Sigmoid colon (tissue), 7 donors: ENCODE results near the gene CPNE9. TPM values are rescaled to one million over a fixed set of nuclear protein-coding genes. Genes with fewer than 3 reads are reported as not detected.

Source experiments
- DNase-seq: peaks from one replicate; pipeline ENCODE4 v3.0.0-alpha.2; 2019
- H3K27ac ChIP-seq, 4 donors: fragments of 200-600 bp; sonication (generic); one replicate each; pipeline ENCODE4 v1.5.1; 2016 to 2019; ENCODE audit warnings: mild to moderate bottlenecking in 1 of 4
- H3K27me3 ChIP-seq, 3 donors: fragments of 200-600 bp; sonication (generic); one replicate each; pipeline ENCODE4 v1.5.1; 2019; ENCODE audit warnings: mild to moderate bottlenecking in 1 of 3
- H3K36me3 ChIP-seq, 4 donors: fragments of 200-600 bp; sonication (generic); one replicate each; pipeline ENCODE4 v1.5.1; 2016 to 2019
- H3K4me1 ChIP-seq, 4 donors: fragments of 200-600 bp; sonication (generic); one replicate each; pipeline ENCODE4 v1.5.1; 2017 to 2019
- H3K4me3 ChIP-seq, 4 donors: fragments of 200-600 bp; sonication (generic); one replicate each; pipeline ENCODE4 v1.5.1; 2017 to 2019; ENCODE audit warnings: mild to moderate bottlenecking in 2 of 4, moderate library complexity in 1 of 4
- H3K9me3 ChIP-seq, 4 donors: fragments of 200-600 bp in 3 of 4; sonication (generic) in 3 of 4; one replicate each; pipeline versions ENCODE4 v1.5.1 to v1.6.1; 2013 to 2019
- EP300 ChIP-seq, 4 donors: sonication (generic); formaldehyde crosslinking; IDR thresholded peaks; one replicate each; pipeline ENCODE4 v1.6.1; 2017; ENCODE audit warnings: antibody characterized with exemption in 4 of 4
- POLR2A ChIP-seq, 2 donors: fragments of 450-650 bp; IDR thresholded peaks; one replicate each; pipeline ENCODE4 v1.6.1; 2016; ENCODE audit warnings: antibody characterized with exemption in 2 of 2, mild to moderate bottlenecking in 2 of 2, moderate library complexity in 2 of 2
- POLR2AphosphoS5 ChIP-seq, 4 donors: sonication (generic); formaldehyde crosslinking; IDR thresholded peaks; one replicate each; pipeline ENCODE4 v1.6.1; 2017; ENCODE audit warnings: antibody characterized with exemption in 4 of 4
- whole genome bisulfite sequencing, 2 donors: extraction: QIAGEN DNeasy Blood & Tissue Kit; methylation state at CpG; one replicate each; pipeline ENCODE4 v1.1.7; 2013; 5-methylcytosine and 5-hydroxymethylcytosine counted together
- intact Hi-C: fragments of 100-400 bp; cut with DNase I; formaldehyde crosslinking; loops from one replicate; pipeline ENCODE4 v1.15.1; 2023
- polyA plus RNA-seq, 3 donors: library from polyadenylated mRNA; stranded (reverse); fragments of 200-250 nt; gene quantifications; one replicate each; pipeline ENCODE4 v1.2.3, GENCODE V29; 2013
- total RNA-seq, 4 donors: library from RNA; depleted of rRNA; stranded (reverse); fragments of >200 nt; gene quantifications; one replicate each; pipeline ENCODE4 v1.1.0, GENCODE V29; 2016
- TF ChIP-seq, protein P1 (sequence below), 4 experiments: fragments of 450-650 bp in 3 of 4; fragments of 200-600 bp in 1 of 4; IDR thresholded peaks; one replicate each; pipeline ENCODE4 v1.5.1; 2016 to 2019; ENCODE audit warnings: antibody characterized with exemption in 4 of 4, mild to moderate bottlenecking in 3 of 4, moderate library complexity in 2 of 4
- donor health status: healthy with polysubstance abuse.
- donor health status: Bipolar disorder and iron deficiency.
- donor health status: healthy.

The CPNE9 gene
- total and polyA plus RNA-seq, 7 donors, result 0.14 to 0.22 TPM; not detected in 5

DNA sequence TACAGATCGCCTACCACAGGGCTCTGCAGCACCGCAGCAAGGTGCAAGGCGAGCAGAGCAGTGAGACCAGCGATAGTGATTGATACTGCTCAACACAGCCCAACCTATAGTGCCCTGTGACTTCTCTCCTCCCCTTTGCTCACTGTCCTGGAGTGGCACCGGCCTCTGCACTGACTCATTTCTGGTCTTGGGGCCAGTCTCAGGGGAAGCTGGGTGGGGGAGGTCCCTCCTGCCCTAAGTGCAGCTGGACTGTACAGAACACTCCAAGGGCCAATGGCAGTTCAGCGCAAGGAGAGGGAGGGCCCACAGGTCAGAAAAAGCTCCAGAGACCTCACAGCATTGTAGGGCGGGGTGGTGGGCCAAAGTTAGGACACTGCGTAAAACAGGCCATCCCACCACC is 43.6 kb downstream of the CPNE9 start:
- intact Hi-C loops, result no loop called here
- TF ChIP-seq EP300 (IDR thresholded peaks at IDR 0.05), result no peak
- TF ChIP-seq, protein P1, sequence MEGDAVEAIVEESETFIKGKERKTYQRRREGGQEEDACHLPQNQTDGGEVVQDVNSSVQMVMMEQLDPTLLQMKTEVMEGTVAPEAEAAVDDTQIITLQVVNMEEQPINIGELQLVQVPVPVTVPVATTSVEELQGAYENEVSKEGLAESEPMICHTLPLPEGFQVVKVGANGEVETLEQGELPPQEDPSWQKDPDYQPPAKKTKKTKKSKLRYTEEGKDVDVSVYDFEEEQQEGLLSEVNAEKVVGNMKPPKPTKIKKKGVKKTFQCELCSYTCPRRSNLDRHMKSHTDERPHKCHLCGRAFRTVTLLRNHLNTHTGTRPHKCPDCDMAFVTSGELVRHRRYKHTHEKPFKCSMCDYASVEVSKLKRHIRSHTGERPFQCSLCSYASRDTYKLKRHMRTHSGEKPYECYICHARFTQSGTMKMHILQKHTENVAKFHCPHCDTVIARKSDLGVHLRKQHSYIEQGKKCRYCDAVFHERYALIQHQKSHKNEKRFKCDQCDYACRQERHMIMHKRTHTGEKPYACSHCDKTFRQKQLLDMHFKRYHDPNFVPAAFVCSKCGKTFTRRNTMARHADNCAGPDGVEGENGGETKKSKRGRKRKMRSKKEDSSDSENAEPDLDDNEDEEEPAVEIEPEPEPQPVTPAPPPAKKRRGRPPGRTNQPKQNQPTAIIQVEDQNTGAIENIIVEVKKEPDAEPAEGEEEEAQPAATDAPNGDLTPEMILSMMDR (IDR thresholded peaks at IDR 0.05), result no peak
- TF ChIP-seq POLR2A (IDR thresholded peaks at IDR 0.05), result no peak
- TF ChIP-seq POLR2AphosphoS5 (IDR thresholded peaks at IDR 0.05), result no peak
- DNase-seq, result no peak
- Histone ChIP-seq H3K9me3 (no peaks in the 10 kb centered on the region), H3K27me3 (no peaks in the 10 kb centered on the region), H3K4me3 (no peak overlapping the region), H3K36me3 (peaks cover 54 to 73% (median 56%) of the 10 kb centered on the region in 4 donors), H3K4me1 (peaks cover 0 to 35% (median 25%) of the 10 kb centered on the region in 4 donors), H3K27ac (no peak overlapping the region)
- WGBS, 2 donors, result 92 to 96% methylated on average over 8 of the region's 8 CpGs

DNA sequence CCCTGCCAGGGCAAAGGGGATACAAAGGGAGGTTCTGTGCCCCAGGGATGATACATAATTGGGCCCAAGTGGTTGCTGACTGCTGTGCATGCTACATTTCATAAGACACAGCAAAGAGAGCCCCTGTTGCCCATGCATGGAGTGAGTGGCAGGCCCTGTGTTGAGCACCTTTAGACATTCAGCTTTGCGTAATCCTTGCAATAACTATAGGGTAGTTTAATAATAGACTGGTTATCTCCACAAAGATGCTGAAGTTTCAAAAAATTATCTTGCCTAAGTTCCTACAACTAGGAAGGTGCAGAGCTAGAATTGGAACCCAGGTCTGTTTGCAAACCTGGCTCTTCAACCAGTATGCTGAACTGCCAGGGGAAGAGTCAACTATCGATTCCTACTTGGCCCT is 44.4 kb downstream of the CPNE9 start:
- Histone ChIP-seq H3K4me3 (no peak overlapping the region), H3K36me3 (peaks cover 46 to 73% (median 49%) of the 10 kb centered on the region in 4 donors), H3K9me3 (no peaks in the 10 kb centered on the region), H3K4me1 (peaks cover 0 to 35% (median 25%) of the 10 kb centered on the region in 4 donors), H3K27me3 (no peaks in the 10 kb centered on the region), H3K27ac (peak overlapping the region in 1 of 4 donors; percentile 94)
- WGBS, 2 donors, result 98 to 99% methylated on average over 2 of the region's 2 CpGs
- no peak for DNase-seq
- no peak for TF ChIP-seq POLR2AphosphoS5 (IDR thresholded peaks at IDR 0.05)
- TF ChIP-seq, protein P1 (IDR thresholded peaks at IDR 0.05), result no peak
- TF ChIP-seq EP300 (IDR thresholded peaks at IDR 0.05), result no peak
- no peak for TF ChIP-seq POLR2A (IDR thresholded peaks at IDR 0.05)
- intact Hi-C loops, result loop anchor here (2.0 kb wide), 1 partner anchor 45 kb away; the partner anchor contains the start of genes ARPC4 and TADA3

DNA sequence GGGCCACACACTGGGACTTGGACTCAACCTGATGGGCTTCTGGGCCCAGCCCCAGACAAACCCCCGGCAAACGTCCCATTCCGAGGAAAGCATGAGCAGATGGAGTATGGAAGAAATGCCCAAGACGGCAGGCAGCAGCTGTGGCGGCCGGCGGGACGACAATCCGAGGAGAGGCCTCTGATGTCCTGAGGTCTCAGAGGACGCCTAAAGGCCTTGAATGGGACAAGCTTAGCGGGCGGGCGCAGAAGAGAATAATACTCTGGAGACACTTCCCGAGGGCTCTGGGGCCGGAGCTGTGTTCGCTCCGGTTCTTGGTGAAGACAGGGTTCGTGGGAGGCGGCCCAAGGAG is 45.6 kb downstream of the CPNE9 start:
- H3K4me3 ChIP-seq, result peak overlapping the region; percentile 45 to 71 (median 70)
- peaks cover 0 to 35% (median 26%) of the 10 kb centered on the region in 4 donors for H3K4me1 ChIP-seq
- peak overlapping the region; percentile 85 to 94 (median 92) for H3K27ac ChIP-seq
- 3 to 14% methylated on average over 19 of the region's 19 CpGs for WGBS, 2 donors
- intact Hi-C loops, result loop anchor here (1.0 to 2.0 kb wide), 2 partner anchors 18 to 44 kb away; partner anchors contain the start of genes ARPC4, BRPF1 and TADA3
- H3K9me3 ChIP-seq, result no peaks in the 10 kb centered on the region
- H3K36me3 ChIP-seq, result peaks cover 34 to 72% (median 43%) of the 10 kb centered on the region in 4 donors
- TF ChIP-seq POLR2A (IDR thresholded peaks at IDR 0.05), result no peak
- no peak for TF ChIP-seq POLR2AphosphoS5 (IDR thresholded peaks at IDR 0.05)
- TF ChIP-seq EP300 (IDR thresholded peaks at IDR 0.05), result no peak
- TF ChIP-seq, protein P1 (IDR thresholded peaks at IDR 0.05), result no peak
- DNase-seq, result peak; percentile 76
- no peaks in the 10 kb centered on the region for H3K27me3 ChIP-seq

DNA sequence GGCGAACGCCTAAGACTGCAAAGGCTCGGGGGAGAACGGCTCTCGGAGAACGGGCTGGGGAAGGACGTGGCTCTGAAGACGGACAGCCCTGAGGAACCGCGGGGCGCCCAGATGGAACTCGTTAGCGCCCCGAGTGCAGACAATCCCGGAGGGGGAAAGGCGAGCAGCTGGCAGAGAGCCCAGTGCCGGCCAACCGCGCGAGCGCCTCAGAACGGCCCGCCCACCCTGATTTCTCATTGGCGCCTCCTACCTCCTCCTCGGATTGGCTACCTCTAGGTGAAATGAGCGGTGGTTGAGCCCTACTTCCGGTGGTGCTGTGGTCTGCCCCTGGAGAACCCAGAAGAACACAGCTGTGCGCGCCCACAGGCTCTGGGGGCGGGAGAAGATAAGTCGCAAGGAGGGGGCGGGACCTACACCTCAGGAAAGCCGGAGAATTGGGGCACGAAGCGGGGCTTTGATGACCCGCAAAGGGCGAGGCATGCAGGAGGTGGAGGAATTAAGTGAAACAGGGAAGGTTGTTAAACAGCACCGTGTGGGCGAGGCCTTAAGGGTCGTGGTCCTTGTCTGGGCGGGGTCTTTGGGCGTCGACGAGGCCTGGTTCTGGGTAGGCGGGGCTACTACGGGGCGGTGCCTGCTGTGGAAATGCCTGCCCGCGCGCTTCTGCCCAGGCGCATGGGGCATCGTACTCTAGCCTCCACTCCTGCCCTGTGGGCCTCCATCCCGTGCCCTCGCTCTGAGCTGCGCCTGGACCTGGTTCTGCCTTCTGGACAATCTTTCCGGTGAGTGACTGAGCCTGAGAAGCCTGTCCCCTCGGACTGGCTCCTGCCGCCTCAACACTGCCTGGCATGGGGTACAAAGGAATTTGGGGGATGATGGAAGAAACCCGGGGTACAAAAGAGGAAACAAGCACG is 46.3 kb downstream of the CPNE9 start, which contains the start of gene OGG1:
OGG1 (plus strand) TSS at position 308 of the 911 bp plus-strand sequence; CDS start at position 643, 335 bp downstream.
- intact Hi-C loops, result loop anchor here (1.0 to 2.0 kb wide), 3 partner anchors 19 to 43 kb away; partner anchors contain the start of genes ARPC4, BRPF1, CAMK1 and TADA3
- Histone ChIP-seq H3K9me3 (no peaks in the 10 kb centered on the region), H3K36me3 (peaks cover 31 to 72% (median 40%) of the 10 kb centered on the region in 4 donors), H3K4me1 (peaks cover 0 to 35% (median 28%) of the 10 kb centered on the region in 4 donors), H3K4me3 (peak within 1 kb of the TSS; percentile 57 to 71 (median 70)), H3K27ac (peak within 1 kb of the TSS; percentile 85 to 94 (median 92)), H3K27me3 (no peaks in the 10 kb centered on the region)
- WGBS, 2 donors, result 0 to 1% methylated on average over 60 of the region's 60 CpGs
- TF ChIP-seq POLR2AphosphoS5 (IDR thresholded peaks at IDR 0.05), result peak; percentile 63 to 90 (median 77)
- no peak for TF ChIP-seq EP300 (IDR thresholded peaks at IDR 0.05)
- TF ChIP-seq, protein P1 (IDR thresholded peaks at IDR 0.05), result peak in 1 of 4 experiments; percentile 22
- TF ChIP-seq POLR2A (IDR thresholded peaks at IDR 0.05), result peak in 1 of 2 donors; percentile 49
- DNase-seq, result peak; percentile 99
